Measurements from ENCODE around the gene MED10.

MED10 gene

GRCh38 chr5:6408627-6409446 lies 30.5 kb upstream of the MED10 start:
- DNase-seq (ENCODE audit: low spot score in 2 of 2) (no peak), ATAC-seq (replicated peaks; ENCODE audit: extremely low read depth, poor library complexity, severe bottlenecking) (no peak)
- H3K9me3 Mint-ChIP-seq: no peaks in the 10 kb centered on the region
- H3K4me1 Mint-ChIP-seq: no peaks in the 10 kb centered on the region
- H3K27ac Mint-ChIP-seq (ENCODE audit: low read depth): no peak overlapping the region
- peaks cover 40% of the 10 kb centered on the region for H3K27me3 Mint-ChIP-seq
- no peak overlapping the region for H3K4me3 Mint-ChIP-seq
- no peaks in the 10 kb centered on the region for H3K36me3 Mint-ChIP-seq (ENCODE audit: insufficient read depth)

GRCh38 chr5:6408260-6408596 lies 29.9 kb upstream of the MED10 start:
- ATAC-seq (replicated peaks; ENCODE audit: extremely low read depth, poor library complexity, severe bottlenecking): no peak
- Mint-ChIP-seq H3K27me3 (peaks cover 46% of the 10 kb centered on the region), H3K36me3 (ENCODE audit: insufficient read depth) (no peaks in the 10 kb centered on the region), H3K4me3 (no peak overlapping the region), H3K9me3 (no peaks in the 10 kb centered on the region), H3K27ac (ENCODE audit: low read depth) (no peak overlapping the region), H3K4me1 (no peaks in the 10 kb centered on the region)
- no peak for DNase-seq (ENCODE audit: low spot score in 2 of 2)

- no peak overlapping the region for H3K27ac Mint-ChIP-seq (ENCODE audit: low read depth)
- no peaks in the 10 kb centered on the region for H3K9me3 Mint-ChIP-seq
- H3K4me3 Mint-ChIP-seq: no peak overlapping the region
- H3K36me3 Mint-ChIP-seq (ENCODE audit: insufficient read depth): no peaks in the 10 kb centered on the region
- DNase-seq (ENCODE audit: low spot score in 2 of 2) (no peak), ATAC-seq (replicated peaks; ENCODE audit: extremely low read depth, poor library complexity, severe bottlenecking) (no peak)
- no peaks in the 10 kb centered on the region for H3K4me1 Mint-ChIP-seq
- peaks cover 47% of the 10 kb centered on the region for H3K27me3 Mint-ChIP-seq
Observed at GRCh38 chr5:6407558-6408259, 29.4 kb upstream of the MED10 start.

GRCh38 chr5:6405591-6405990 lies 27.2 kb upstream of the MED10 start:
- H3K4me3 Mint-ChIP-seq: no peak overlapping the region
- ATAC-seq (replicated peaks; ENCODE audit: extremely low read depth, poor library complexity, severe bottlenecking) (no peak), DNase-seq (ENCODE audit: low spot score in 2 of 2) (no peak)
- H3K27me3 Mint-ChIP-seq: peaks cover 58% of the 10 kb centered on the region
- no peaks in the 10 kb centered on the region for H3K36me3 Mint-ChIP-seq (ENCODE audit: insufficient read depth)
- no peaks in the 10 kb centered on the region for H3K9me3 Mint-ChIP-seq
- H3K27ac Mint-ChIP-seq (ENCODE audit: low read depth): no peak overlapping the region
- H3K4me1 Mint-ChIP-seq: no peaks in the 10 kb centered on the region

GRCh38 chr5:6404129-6404528 lies 25.8 kb upstream of the MED10 start:
- H3K4me1 Mint-ChIP-seq: no peaks in the 10 kb centered on the region
- no peak overlapping the region for H3K27ac Mint-ChIP-seq (ENCODE audit: low read depth)
- DNase-seq (ENCODE audit: low spot score in 2 of 2): no peak
- no peak for ATAC-seq (replicated peaks; ENCODE audit: extremely low read depth, poor library complexity, severe bottlenecking)
- H3K27me3 Mint-ChIP-seq: peaks cover 58% of the 10 kb centered on the region
- H3K9me3 Mint-ChIP-seq: no peaks in the 10 kb centered on the region
- H3K4me3 Mint-ChIP-seq: no peak overlapping the region
- no peaks in the 10 kb centered on the region for H3K36me3 Mint-ChIP-seq (ENCODE audit: insufficient read depth)

DNA sequence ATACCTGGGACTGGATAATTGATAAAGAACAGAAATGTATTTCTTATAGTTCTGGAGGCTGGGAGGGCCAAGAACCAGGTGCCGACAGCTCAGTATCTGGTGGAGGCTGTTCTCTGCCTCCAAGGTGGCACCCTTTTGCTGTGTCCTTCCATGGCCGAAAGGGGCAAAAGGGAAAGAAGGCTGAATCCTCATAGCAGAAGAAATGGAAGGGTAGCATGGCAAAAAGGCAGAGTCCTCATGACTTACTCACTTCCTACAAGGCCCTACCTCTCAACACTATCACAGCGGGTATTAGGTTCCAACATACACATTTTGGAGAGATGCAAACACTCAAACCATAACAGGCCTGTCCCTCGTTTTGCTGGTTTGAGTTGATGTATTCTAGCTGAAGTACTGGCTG lies 25.1 kb upstream of the MED10 start:
- H3K4me1 Mint-ChIP-seq: no peaks in the 10 kb centered on the region
- peaks cover 50% of the 10 kb centered on the region for H3K27me3 Mint-ChIP-seq

DNA sequence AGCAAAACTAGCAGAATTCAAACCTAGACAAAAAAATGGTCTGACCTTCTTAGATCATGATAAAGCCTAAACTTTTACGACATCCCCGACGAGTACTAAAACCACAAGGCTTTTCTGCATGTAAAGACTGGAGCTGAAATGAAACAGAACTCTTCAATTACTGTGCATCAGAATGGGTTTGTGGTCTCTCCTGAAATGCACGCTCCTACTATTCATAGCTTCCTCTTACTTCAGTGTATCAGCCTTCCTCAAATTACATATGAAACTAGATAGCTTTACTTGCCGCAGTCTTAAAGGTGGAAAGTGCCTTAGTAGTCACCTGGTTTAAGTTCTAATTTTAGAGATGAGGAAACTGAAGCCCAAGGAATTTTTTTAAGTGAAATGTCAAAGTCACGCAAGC lies 24.6 kb upstream of the MED10 start:
- H3K9me3 Mint-ChIP-seq: no peaks in the 10 kb centered on the region
- no peak for DNase-seq (ENCODE audit: low spot score in 2 of 2)
- H3K27me3 Mint-ChIP-seq: peaks cover 46% of the 10 kb centered on the region
- no peak for ATAC-seq (replicated peaks; ENCODE audit: extremely low read depth, poor library complexity, severe bottlenecking)
- H3K4me1 Mint-ChIP-seq: no peaks in the 10 kb centered on the region
- H3K27ac Mint-ChIP-seq (ENCODE audit: low read depth): no peak overlapping the region
- H3K36me3 Mint-ChIP-seq (ENCODE audit: insufficient read depth): no peaks in the 10 kb centered on the region
- no peak overlapping the region for H3K4me3 Mint-ChIP-seq

More for the DNA sequence above, 25.1 kb upstream of the MED10 start:
- H3K36me3 Mint-ChIP-seq (ENCODE audit: insufficient read depth): no peaks in the 10 kb centered on the region
- no peak overlapping the region for H3K27ac Mint-ChIP-seq (ENCODE audit: low read depth)
- DNase-seq (ENCODE audit: low spot score in 2 of 2) (no peak), ATAC-seq (replicated peaks; ENCODE audit: extremely low read depth, poor library complexity, severe bottlenecking) (no peak)
- H3K4me3 Mint-ChIP-seq: no peak overlapping the region
- no peaks in the 10 kb centered on the region for H3K9me3 Mint-ChIP-seq

GRCh38 chr5:6401410-6401809 lies 23.1 kb upstream of the MED10 start:
- ATAC-seq (replicated peaks; ENCODE audit: extremely low read depth, poor library complexity, severe bottlenecking) (no peak), DNase-seq (ENCODE audit: low spot score in 2 of 2) (no peak)
- Mint-ChIP-seq H3K4me1 (no peaks in the 10 kb centered on the region), H3K9me3 (no peaks in the 10 kb centered on the region), H3K4me3 (no peak overlapping the region), H3K36me3 (ENCODE audit: insufficient read depth) (no peaks in the 10 kb centered on the region), H3K27me3 (peaks cover 35% of the 10 kb centered on the region), H3K27ac (ENCODE audit: low read depth) (no peak overlapping the region)

- H3K4me3 Mint-ChIP-seq: no peak overlapping the region
- H3K27ac Mint-ChIP-seq (ENCODE audit: low read depth): no peak overlapping the region
Observed at GRCh38 chr5:6399980-6400910, 21.9 kb upstream of the MED10 start.

DNA sequence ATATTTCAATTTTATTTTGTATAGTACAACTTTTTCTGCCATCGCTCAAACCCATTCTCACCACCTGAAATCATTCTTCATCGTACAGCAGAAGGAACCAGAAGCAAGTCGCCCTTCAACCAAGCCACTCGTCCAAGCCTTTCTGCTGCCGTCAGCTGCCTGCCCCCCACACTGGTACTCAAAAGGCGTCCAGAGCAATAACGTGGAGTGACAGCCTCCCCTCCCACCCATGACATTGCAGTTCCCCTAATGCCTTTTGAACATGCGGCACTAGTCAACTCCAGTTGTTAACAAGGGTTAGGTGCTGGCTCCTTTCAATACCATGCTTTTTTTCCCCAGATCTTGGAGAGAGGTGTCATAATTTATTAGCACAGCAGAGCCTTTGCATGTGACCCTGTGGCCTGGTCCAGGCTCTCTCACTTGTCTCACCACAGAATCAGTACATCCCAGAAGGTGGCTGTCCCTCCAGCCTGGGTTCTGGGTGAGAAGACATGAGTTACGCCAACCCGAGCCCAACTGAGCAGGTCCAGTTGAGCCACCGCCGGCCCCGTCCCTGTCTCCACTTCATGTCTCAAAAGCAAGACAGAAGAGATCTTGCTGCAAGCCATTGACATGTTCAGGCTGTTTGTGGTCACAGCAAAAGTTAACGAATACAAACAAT lies 20.4 kb upstream of the MED10 start:
- Mint-ChIP-seq H3K4me1 (no peaks in the 10 kb centered on the region), H3K27ac (ENCODE audit: low read depth) (no peak overlapping the region), H3K9me3 (no peaks in the 10 kb centered on the region), H3K4me3 (no peak overlapping the region), H3K36me3 (ENCODE audit: insufficient read depth) (no peaks in the 10 kb centered on the region), H3K27me3 (peaks cover 48% of the 10 kb centered on the region)
- DNase-seq (ENCODE audit: low spot score in 2 of 2) (no peak), ATAC-seq (replicated peaks; ENCODE audit: extremely low read depth, poor library complexity, severe bottlenecking) (no peak)

More at GRCh38 chr5:6399980-6400910, 21.9 kb upstream of the MED10 start:
- Mint-ChIP-seq H3K4me1 (no peaks in the 10 kb centered on the region), H3K36me3 (ENCODE audit: insufficient read depth) (no peaks in the 10 kb centered on the region), H3K9me3 (no peaks in the 10 kb centered on the region), H3K27me3 (peaks cover 45% of the 10 kb centered on the region)
- DNase-seq (ENCODE audit: low spot score in 2 of 2) (no peak), ATAC-seq (replicated peaks; ENCODE audit: extremely low read depth, poor library complexity, severe bottlenecking) (no peak)

DNA sequence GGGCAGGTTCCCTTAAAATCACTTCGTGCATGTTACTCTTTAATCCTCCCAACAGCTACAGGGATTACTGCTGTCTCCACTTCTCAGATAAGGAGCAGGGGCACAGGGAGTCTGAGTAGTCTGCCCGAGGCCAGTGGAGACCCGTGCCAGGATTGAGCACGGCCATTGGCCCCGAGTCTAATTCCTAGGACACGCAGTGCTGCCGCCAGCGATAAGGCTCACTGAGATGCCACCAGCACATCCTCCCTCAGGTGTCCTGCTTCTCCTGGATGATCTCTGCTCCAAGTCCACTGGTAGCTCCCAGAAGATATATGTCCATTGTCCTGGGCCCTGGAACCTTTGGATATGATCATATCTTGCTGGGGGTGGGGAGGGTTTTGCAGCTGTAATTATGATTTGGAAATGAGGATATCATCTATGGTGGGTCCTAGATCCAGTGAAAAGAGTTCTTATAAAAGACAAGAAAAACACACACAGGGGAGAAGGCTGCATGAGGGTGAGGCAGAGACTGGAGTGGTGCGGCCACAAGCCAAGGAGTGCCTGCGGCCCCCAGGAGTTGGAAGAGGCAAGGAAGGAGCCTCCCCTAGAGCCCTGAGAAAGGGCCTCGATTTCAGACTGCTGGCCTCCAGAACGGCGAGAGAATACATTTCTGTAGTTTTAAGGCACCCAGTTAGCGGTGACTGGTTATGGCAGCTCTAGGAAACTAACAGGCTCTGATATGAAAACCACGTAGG lies 19.4 kb upstream of the MED10 start:
- Mint-ChIP-seq H3K27ac (ENCODE audit: low read depth) (no peak overlapping the region), H3K4me1 (no peaks in the 10 kb centered on the region), H3K9me3 (no peaks in the 10 kb centered on the region), H3K4me3 (no peak overlapping the region), H3K27me3 (peaks cover 48% of the 10 kb centered on the region), H3K36me3 (ENCODE audit: insufficient read depth) (no peaks in the 10 kb centered on the region)
- ATAC-seq (replicated peaks; ENCODE audit: extremely low read depth, poor library complexity, severe bottlenecking) (no peak), DNase-seq (ENCODE audit: low spot score in 2 of 2) (no peak)

All from central memory CD8-positive, alpha-beta T cell (primary cell).